GM13976 (cell line): ENCODE results near the gene TMEFF1.
"Not testable (repeated sequence)": the region's sequence is repeated elsewhere in the genome, so short reads cannot be mapped to it uniquely, and the experiment has no call there.

Source experiments
- DNase-seq: peaks from one replicate; pipeline ENCODE4 v3.0.0; 2012; ENCODE audit warnings: low spot score
- in situ Hi-C: fragments of 300-500 bp; cut with MboI; formaldehyde crosslinking; loops from one replicate; pipeline ENCODE4 v1.12.0; 2022; ENCODE audit warnings: low sequenced_read_pairs, mixed read lengths, inconsistent platforms; ENCODE audit not compliant: unreplicated experiment
- TF ChIP-seq, protein P1 (sequence below): IDR thresholded peaks from 2 replicates; pipeline ENCODE4 v1.5.1; 2012; ENCODE audit warnings: borderline replicate concordance, mild to moderate bottlenecking; ENCODE audit not compliant: insufficient read depth; ENCODE audit errors: extremely low read depth, missing control alignments, control extremely low read depth

The TMEFF1 gene

GRCh38 chr9:100499460-100499859 is 26.5 kb downstream of the TMEFF1 start:
- TF ChIP-seq, protein P1, sequence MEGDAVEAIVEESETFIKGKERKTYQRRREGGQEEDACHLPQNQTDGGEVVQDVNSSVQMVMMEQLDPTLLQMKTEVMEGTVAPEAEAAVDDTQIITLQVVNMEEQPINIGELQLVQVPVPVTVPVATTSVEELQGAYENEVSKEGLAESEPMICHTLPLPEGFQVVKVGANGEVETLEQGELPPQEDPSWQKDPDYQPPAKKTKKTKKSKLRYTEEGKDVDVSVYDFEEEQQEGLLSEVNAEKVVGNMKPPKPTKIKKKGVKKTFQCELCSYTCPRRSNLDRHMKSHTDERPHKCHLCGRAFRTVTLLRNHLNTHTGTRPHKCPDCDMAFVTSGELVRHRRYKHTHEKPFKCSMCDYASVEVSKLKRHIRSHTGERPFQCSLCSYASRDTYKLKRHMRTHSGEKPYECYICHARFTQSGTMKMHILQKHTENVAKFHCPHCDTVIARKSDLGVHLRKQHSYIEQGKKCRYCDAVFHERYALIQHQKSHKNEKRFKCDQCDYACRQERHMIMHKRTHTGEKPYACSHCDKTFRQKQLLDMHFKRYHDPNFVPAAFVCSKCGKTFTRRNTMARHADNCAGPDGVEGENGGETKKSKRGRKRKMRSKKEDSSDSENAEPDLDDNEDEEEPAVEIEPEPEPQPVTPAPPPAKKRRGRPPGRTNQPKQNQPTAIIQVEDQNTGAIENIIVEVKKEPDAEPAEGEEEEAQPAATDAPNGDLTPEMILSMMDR: no peak
- no peak for DNase-seq
- in situ Hi-C loops: no loop called here

DNA sequence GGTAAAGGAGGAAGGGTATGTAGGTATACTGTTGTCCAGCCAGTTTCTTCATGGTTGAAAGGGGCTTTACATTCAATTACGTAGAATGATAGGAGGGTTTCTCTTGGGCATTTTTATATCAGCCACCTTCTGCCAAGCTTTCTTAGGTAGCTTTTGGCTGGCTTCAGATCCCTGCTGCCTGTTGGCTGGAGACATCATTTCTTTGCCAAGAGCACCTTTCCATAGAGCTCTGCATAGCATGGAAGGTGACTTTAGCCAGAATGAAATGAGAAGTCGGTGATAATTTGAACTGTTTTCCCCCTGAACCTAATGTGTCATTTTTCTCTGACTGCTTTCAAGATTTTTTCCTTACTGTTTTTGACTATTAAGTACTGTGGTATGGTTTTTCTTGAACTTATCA is 26.9 kb downstream of the TMEFF1 start:
- in situ Hi-C loops: no loop called here
- TF ChIP-seq, protein P1: no peak
- DNase-seq: no peak

GRCh38 chr9:100505564-100506159 is 32.7 kb downstream of the TMEFF1 start:
- DNase-seq: peak; percentile 51
- in situ Hi-C loops: no loop called here
- TF ChIP-seq, protein P1: peak; percentile 57

DNA sequence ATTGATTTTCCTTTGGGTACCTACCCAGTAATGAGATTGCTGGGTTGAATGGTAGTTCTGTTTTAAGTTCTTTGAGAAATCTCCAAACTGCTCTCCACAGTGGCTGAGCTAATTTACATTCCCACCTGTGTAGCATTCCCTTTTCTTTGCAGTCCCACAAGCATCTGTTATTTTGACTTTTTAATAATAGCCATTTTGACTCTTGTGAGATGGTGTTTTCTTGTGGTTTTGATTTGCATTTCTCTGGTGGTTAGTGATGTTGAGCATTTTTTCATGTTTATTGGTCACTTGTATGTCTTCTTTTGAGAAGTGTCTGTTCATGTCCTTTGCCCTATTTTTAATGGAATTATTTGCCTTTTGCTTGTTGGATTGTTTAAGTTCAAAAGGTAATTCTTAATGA is 34.4 kb downstream of the TMEFF1 start:
- in situ Hi-C loops, DNase-seq: not testable (repeated sequence)

DNA sequence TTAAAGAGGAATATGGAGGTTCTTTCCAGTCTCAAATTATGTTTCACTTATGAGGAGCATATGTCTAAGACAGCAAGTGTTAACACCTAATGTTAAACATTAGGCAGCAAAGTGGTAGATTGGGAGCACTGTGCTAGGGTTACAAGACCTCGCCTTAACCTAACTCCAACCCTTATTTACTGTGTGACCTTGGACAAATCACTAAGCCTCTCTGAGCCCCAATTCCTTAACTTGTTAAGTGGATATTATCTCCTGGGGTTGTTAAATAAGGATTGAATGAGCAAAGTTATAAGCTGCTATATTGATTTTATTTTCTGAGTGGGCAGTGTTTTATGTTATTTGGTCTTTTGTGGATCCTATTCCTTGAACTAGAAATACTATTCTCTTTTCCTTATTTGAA is 38.3 kb downstream of the TMEFF1 start:
- no peak for DNase-seq
- TF ChIP-seq, protein P1: no peak
- in situ Hi-C loops: no loop called here

DNA sequence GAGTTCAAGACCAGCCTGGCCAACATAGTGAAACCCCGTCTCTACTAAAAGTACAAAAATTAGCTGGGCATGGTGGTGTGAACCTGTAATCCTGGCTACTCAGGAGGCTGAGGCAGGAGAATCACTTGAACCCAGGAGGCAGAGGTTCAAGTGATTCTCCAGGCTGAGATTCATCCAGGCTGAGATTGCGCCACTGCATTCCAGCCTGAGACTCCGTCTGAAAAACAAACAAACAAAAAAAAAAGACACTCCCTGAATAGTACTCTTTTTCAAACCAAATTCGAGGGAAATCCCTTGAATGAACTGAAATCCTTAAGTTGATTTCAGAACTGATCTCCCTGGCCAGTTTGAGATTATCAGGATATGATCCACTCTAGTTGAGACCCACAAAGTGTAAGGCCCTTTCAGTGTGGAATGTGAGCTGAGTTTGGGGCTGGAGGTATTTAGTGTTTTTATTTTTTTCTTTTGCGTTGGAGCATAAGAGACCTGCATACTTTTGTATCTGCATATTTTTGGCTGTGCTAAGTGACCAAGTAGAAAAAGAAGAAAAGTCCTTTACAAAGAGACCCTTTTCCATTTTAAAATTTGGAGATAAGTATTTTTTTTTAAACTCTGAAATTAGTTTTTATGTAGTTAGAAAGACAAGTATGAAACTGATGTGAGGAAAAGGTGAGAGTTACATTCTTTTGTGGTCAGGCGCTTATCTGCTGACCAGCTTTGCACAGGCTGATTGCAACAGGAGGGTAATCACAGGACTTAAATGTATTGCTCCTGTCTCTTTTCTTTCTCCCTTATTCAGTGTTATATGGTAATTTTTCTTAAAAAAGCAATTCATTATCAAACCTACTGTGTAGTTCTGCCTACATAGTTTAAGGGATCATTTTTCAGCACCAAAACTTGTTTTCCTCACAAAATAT is 42.9 kb downstream of the TMEFF1 start:
- TF ChIP-seq, protein P1: no peak
- DNase-seq: no peak
- in situ Hi-C loops: no loop called here

GRCh38 chr9:100521282-100521681 is 48.3 kb downstream of the TMEFF1 start:
- DNase-seq: no peak
- in situ Hi-C loops: no loop called here
- TF ChIP-seq, protein P1: no peak
